ENCODE data around the gene OASL.

DNA sequence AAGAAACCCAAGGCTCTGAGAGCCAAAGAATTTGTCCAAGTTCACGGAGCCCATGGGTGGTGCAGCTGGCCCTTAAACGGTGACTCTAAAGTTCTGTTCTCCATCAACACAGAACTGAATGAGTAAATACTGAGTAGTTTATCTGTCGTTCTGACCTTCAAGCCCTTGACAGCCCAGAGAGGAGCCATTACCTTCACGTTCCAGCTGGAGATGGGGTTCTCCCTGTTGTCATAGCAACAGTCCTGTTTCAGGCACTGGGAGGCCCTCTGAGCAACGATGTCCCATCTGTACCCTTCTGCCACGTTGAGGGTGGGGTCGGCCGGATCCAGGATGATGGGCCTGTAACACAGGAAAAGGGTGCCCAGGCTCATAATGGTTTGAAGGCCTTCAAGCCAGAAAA lies 15.2 kb downstream of the OASL start:
- TF ChIP-seq, protein P1, sequence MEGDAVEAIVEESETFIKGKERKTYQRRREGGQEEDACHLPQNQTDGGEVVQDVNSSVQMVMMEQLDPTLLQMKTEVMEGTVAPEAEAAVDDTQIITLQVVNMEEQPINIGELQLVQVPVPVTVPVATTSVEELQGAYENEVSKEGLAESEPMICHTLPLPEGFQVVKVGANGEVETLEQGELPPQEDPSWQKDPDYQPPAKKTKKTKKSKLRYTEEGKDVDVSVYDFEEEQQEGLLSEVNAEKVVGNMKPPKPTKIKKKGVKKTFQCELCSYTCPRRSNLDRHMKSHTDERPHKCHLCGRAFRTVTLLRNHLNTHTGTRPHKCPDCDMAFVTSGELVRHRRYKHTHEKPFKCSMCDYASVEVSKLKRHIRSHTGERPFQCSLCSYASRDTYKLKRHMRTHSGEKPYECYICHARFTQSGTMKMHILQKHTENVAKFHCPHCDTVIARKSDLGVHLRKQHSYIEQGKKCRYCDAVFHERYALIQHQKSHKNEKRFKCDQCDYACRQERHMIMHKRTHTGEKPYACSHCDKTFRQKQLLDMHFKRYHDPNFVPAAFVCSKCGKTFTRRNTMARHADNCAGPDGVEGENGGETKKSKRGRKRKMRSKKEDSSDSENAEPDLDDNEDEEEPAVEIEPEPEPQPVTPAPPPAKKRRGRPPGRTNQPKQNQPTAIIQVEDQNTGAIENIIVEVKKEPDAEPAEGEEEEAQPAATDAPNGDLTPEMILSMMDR (IDR thresholded peaks at IDR 0.05), result no peak
- TF ChIP-seq POLR2AphosphoS5 (IDR thresholded peaks at IDR 0.05; ENCODE audit: insufficient read depth in 1 of 2, low read depth in 1 of 2), result no peak
